ENCODE data around the gene XPO1.

The XPO1 gene

GRCh38 chr2:61536572-61537276, 1.4 kb downstream of the XPO1 start:
- peak overlapping the region; percentile 98 for H2BK120ac ChIP-seq (ENCODE audit: low read depth, low read length)
- no peak overlapping the region for H2AFZ ChIP-seq (ENCODE audit: low read depth, low read length)
- peak overlapping the region; percentile 90 to 99 for H3K18ac ChIP-seq (ENCODE audit: low read depth in 1 of 2, low read length in 2 of 2)
- no peaks in the 10 kb centered on the region for H3K27me3 ChIP-seq (ENCODE audit: control insufficient read depth in 1 of 2, insufficient read depth in 1 of 2, low read length in 2 of 2)
- peak overlapping the region; percentile 71 to 93 for H3K23ac ChIP-seq (ENCODE audit: low read length in 2 of 2)
- no peak overlapping the region for H4K8ac ChIP-seq (ENCODE audit: low read length)
- peaks cover 2% of the 10 kb centered on the region for H3K4me1 ChIP-seq (ENCODE audit: control insufficient read depth, insufficient read depth, low read depth, low read length)
- peaks cover 2% of the 10 kb centered on the region for H3K79me1 ChIP-seq (replicated peaks; ENCODE audit: low read length, poor library complexity, severe bottlenecking)
- H2BK15ac ChIP-seq (ENCODE audit: low read depth, poor library complexity, severe bottlenecking), result no peak overlapping the region
- H2BK12ac ChIP-seq (ENCODE audit: low read length in 2 of 2), result peak overlapping the region in 1 of 2 experiments; percentile 39
- no peak overlapping the region for H4K91ac ChIP-seq (ENCODE audit: low read length)
- H3K36me3 ChIP-seq (ENCODE audit: control insufficient read depth in 1 of 2, insufficient read depth in 2 of 2, low read depth in 1 of 2, low read length in 2 of 2), result peaks cover 5 to 10% of the 10 kb centered on the region in 2 experiments
- H3K9ac ChIP-seq (ENCODE audit: low read length), result peak overlapping the region; percentile 96
- H3K14ac ChIP-seq (ENCODE audit: low read length in 2 of 2), result no peak overlapping the region
- H3K4me3 ChIP-seq (ENCODE audit: insufficient read depth in 1 of 2, low read depth in 1 of 2, low read length in 2 of 2), result peak overlapping the region; percentile 82 to 93
- H2BK5ac ChIP-seq (ENCODE audit: low read depth, low read length, poor library complexity, severe bottlenecking), result peak overlapping the region; percentile 60
- H2AK5ac ChIP-seq (ENCODE audit: low read length, severe bottlenecking), result no peak overlapping the region
- DNase-seq, result peak; percentile 95
- WGBS, result under 1% methylated on average over 26 of the region's 26 CpGs
- H3K4ac ChIP-seq (ENCODE audit: low read depth in 1 of 2, low read length in 2 of 2), result peak overlapping the region in 1 of 2 experiments; percentile 97
- H3K9me3 ChIP-seq (ENCODE audit: control insufficient read depth, low read length), result no peaks in the 10 kb centered on the region
- peak overlapping the region; percentile 81 for H3K4me2 ChIP-seq (ENCODE audit: low read length, poor library complexity, severe bottlenecking)
- H3K27ac ChIP-seq (ENCODE audit: low read length, poor library complexity, severe bottlenecking), result peak overlapping the region; percentile 93

- peaks cover 2% of the 10 kb centered on the region for H3K79me1 ChIP-seq (replicated peaks; ENCODE audit: low read length, poor library complexity, severe bottlenecking)
- no peak overlapping the region for H3K14ac ChIP-seq (ENCODE audit: low read length in 2 of 2)
- peak overlapping the region; percentile 82 to 93 for H3K4me3 ChIP-seq (ENCODE audit: insufficient read depth in 1 of 2, low read depth in 1 of 2, low read length in 2 of 2)
- peaks cover 10% of the 10 kb centered on the region in 2 experiments for H3K36me3 ChIP-seq (ENCODE audit: control insufficient read depth in 1 of 2, insufficient read depth in 2 of 2, low read depth in 1 of 2, low read length in 2 of 2)
- H3K4me1 ChIP-seq (ENCODE audit: control insufficient read depth, insufficient read depth, low read depth, low read length), result peaks cover 2% of the 10 kb centered on the region
- no peak overlapping the region for H3K23ac ChIP-seq (ENCODE audit: low read length in 2 of 2)
- peak; percentile 66 for DNase-seq
- no peak overlapping the region for H2BK120ac ChIP-seq (ENCODE audit: low read depth, low read length)
- H4K91ac ChIP-seq (ENCODE audit: low read length), result no peak overlapping the region
- H3K18ac ChIP-seq (ENCODE audit: low read depth in 1 of 2, low read length in 2 of 2), result peak overlapping the region in 1 of 2 experiments; percentile 99
- peak overlapping the region; percentile 96 for H3K9ac ChIP-seq (ENCODE audit: low read length)
- H2BK12ac ChIP-seq (ENCODE audit: low read length in 2 of 2), result no peak overlapping the region
- H3K4ac ChIP-seq (ENCODE audit: low read depth in 1 of 2, low read length in 2 of 2), result peak overlapping the region in 1 of 2 experiments; percentile 33
- peak overlapping the region; percentile 81 for H3K4me2 ChIP-seq (ENCODE audit: low read length, poor library complexity, severe bottlenecking)
- H2AK5ac ChIP-seq (ENCODE audit: low read length, severe bottlenecking), result no peak overlapping the region
- no peak overlapping the region for H2BK15ac ChIP-seq (ENCODE audit: low read depth, poor library complexity, severe bottlenecking)
- no peaks in the 10 kb centered on the region for H3K27me3 ChIP-seq (ENCODE audit: control insufficient read depth in 1 of 2, insufficient read depth in 1 of 2, low read length in 2 of 2)
- no peak overlapping the region for H2BK5ac ChIP-seq (ENCODE audit: low read depth, low read length, poor library complexity, severe bottlenecking)
- WGBS, result under 1% methylated on average over 9 of the region's 9 CpGs
- H3K9me3 ChIP-seq (ENCODE audit: control insufficient read depth, low read length), result no peaks in the 10 kb centered on the region
- H2AFZ ChIP-seq (ENCODE audit: low read depth, low read length), result no peak overlapping the region
- H4K8ac ChIP-seq (ENCODE audit: low read length), result no peak overlapping the region
- peak overlapping the region; percentile 93 for H3K27ac ChIP-seq (ENCODE audit: low read length, poor library complexity, severe bottlenecking)
These were observed 2.0 kb downstream of the XPO1 start for GRCh38 chr2:61536180-61536571.

GRCh38 chr2:61535449-61535848, 2.7 kb downstream of the XPO1 start:
- H2AK5ac ChIP-seq (ENCODE audit: low read length, severe bottlenecking), result no peak overlapping the region
- H2BK5ac ChIP-seq (ENCODE audit: low read depth, low read length, poor library complexity, severe bottlenecking), result no peak overlapping the region
- no peak overlapping the region for H3K18ac ChIP-seq (ENCODE audit: low read depth in 1 of 2, low read length in 2 of 2)
- no peak overlapping the region for H4K8ac ChIP-seq (ENCODE audit: low read length)
- H3K4me1 ChIP-seq (ENCODE audit: control insufficient read depth, insufficient read depth, low read depth, low read length), result peaks cover 2% of the 10 kb centered on the region
- H3K9me3 ChIP-seq (ENCODE audit: control insufficient read depth, low read length), result no peaks in the 10 kb centered on the region
- H2AFZ ChIP-seq (ENCODE audit: low read depth, low read length), result no peak overlapping the region
- no peak overlapping the region for H2BK15ac ChIP-seq (ENCODE audit: low read depth, poor library complexity, severe bottlenecking)
- H3K14ac ChIP-seq (ENCODE audit: low read length in 2 of 2), result no peak overlapping the region
- no CpG with 5 or more reads among the region's 5 CpGs for WGBS
- H3K4me3 ChIP-seq (ENCODE audit: insufficient read depth in 1 of 2, low read depth in 1 of 2, low read length in 2 of 2), result peak overlapping the region in 1 of 2 experiments; percentile 93
- H4K91ac ChIP-seq (ENCODE audit: low read length), result no peak overlapping the region
- DNase-seq, result no peak
- H3K27ac ChIP-seq (ENCODE audit: low read length, poor library complexity, severe bottlenecking), result no peak overlapping the region
- no peak overlapping the region for H2BK12ac ChIP-seq (ENCODE audit: low read length in 2 of 2)
- peak overlapping the region; percentile 96 for H3K9ac ChIP-seq (ENCODE audit: low read length)
- H2BK120ac ChIP-seq (ENCODE audit: low read depth, low read length), result no peak overlapping the region
- peaks cover 10% of the 10 kb centered on the region in 2 experiments for H3K36me3 ChIP-seq (ENCODE audit: control insufficient read depth in 1 of 2, insufficient read depth in 2 of 2, low read depth in 1 of 2, low read length in 2 of 2)
- no peak overlapping the region for H3K23ac ChIP-seq (ENCODE audit: low read length in 2 of 2)
- H3K27me3 ChIP-seq (ENCODE audit: control insufficient read depth in 1 of 2, insufficient read depth in 1 of 2, low read length in 2 of 2), result no peaks in the 10 kb centered on the region
- H3K79me1 ChIP-seq (replicated peaks; ENCODE audit: low read length, poor library complexity, severe bottlenecking), result peaks cover 2% of the 10 kb centered on the region
- H3K4me2 ChIP-seq (ENCODE audit: low read length, poor library complexity, severe bottlenecking), result peak overlapping the region; percentile 49
- H3K4ac ChIP-seq (ENCODE audit: low read depth in 1 of 2, low read length in 2 of 2), result no peak overlapping the region

GRCh38 chr2:61534926-61535325, 3.2 kb downstream of the XPO1 start:
- Histone ChIP-seq H3K4ac (ENCODE audit: low read depth in 1 of 2, low read length in 2 of 2) (no peak overlapping the region), H3K4me3 (ENCODE audit: insufficient read depth in 1 of 2, low read depth in 1 of 2, low read length in 2 of 2) (peak overlapping the region in 1 of 2 experiments; percentile 93), H3K9ac (ENCODE audit: low read length) (peak overlapping the region; percentile 96), H3K14ac (ENCODE audit: low read length in 2 of 2) (no peak overlapping the region), H3K9me3 (ENCODE audit: control insufficient read depth, low read length) (no peaks in the 10 kb centered on the region), H2BK12ac (ENCODE audit: low read length in 2 of 2) (no peak overlapping the region), H3K79me1 (replicated peaks; ENCODE audit: low read length, poor library complexity, severe bottlenecking) (peaks cover 2% of the 10 kb centered on the region), H3K23ac (ENCODE audit: low read length in 2 of 2) (no peak overlapping the region), H3K27me3 (ENCODE audit: control insufficient read depth in 1 of 2, insufficient read depth in 1 of 2, low read length in 2 of 2) (no peaks in the 10 kb centered on the region), H3K18ac (ENCODE audit: low read depth in 1 of 2, low read length in 2 of 2) (no peak overlapping the region), H2BK15ac (ENCODE audit: low read depth, poor library complexity, severe bottlenecking) (no peak overlapping the region), H2AFZ (ENCODE audit: low read depth, low read length) (no peak overlapping the region), H3K36me3 (ENCODE audit: control insufficient read depth in 1 of 2, insufficient read depth in 2 of 2, low read depth in 1 of 2, low read length in 2 of 2) (peaks cover 10% of the 10 kb centered on the region in 2 experiments), H3K27ac (ENCODE audit: low read length, poor library complexity, severe bottlenecking) (no peak overlapping the region), H4K91ac (ENCODE audit: low read length) (no peak overlapping the region), H3K4me1 (ENCODE audit: control insufficient read depth, insufficient read depth, low read depth, low read length) (peaks cover 2% of the 10 kb centered on the region), H4K8ac (ENCODE audit: low read length) (no peak overlapping the region), H2BK120ac (ENCODE audit: low read depth, low read length) (no peak overlapping the region), H2AK5ac (ENCODE audit: low read length, severe bottlenecking) (no peak overlapping the region), H2BK5ac (ENCODE audit: low read depth, low read length, poor library complexity, severe bottlenecking) (no peak overlapping the region), H3K4me2 (ENCODE audit: low read length, poor library complexity, severe bottlenecking) (peak overlapping the region; percentile 49)
- DNase-seq, result no peak
- WGBS, result 94% methylated on average over 1 of the region's 2 CpGs

Data from mesenchymal stem cell (in vitro differentiated cells and primary cell).